ENCODE measurements around the gene SYT13. TPM values are rescaled to one million over a fixed set of nuclear protein-coding genes. Genes with fewer than 3 reads are reported as not detected.

SYT13 gene
- total RNA-seq, 1 donor from 2014 or later, result 1.4 TPM

DNA sequence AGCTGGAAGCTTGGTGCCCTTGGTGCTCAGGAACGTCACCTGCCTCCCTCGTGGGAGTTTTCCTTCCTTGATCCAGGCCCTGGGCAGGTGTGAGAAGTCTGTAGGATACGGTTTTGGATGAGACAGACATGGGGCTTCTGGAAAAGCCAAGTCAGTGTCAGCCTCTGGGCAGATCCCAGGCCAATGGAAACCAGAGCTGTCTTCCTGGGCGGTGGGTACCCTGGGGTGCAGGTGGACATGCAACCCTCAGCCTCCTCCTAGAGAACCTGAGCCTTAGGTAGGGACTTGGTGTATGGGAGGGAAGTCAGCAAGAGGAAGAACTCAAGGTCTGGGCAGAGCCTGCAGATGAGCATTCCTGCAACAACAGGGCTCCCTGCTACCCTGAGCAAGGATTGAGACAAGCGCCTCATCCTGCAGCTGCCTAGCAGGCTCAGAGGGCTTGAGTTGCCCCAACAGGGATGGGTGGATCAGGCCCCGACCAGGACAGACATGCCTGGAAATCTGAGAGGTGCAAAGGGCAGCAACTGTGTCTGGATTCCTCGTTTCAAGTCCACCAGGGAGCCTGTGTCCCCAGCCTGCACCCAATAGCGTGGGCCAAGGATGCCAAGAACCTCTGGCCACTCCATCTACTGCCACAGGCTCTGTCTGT, 37.6 kb upstream of the SYT13 start:
- Mint-ChIP-seq H3K9me3 (ENCODE audit: unreplicated experiment) (no peaks in the 10 kb centered on the region), H3K4me3 (ENCODE audit: unreplicated experiment) (no peak overlapping the region), H3K36me3 (ENCODE audit: low read depth, unreplicated experiment) (no peaks in the 10 kb centered on the region), H3K27me3 (ENCODE audit: unreplicated experiment) (peaks cover 3% of the 10 kb centered on the region), H3K4me1 (ENCODE audit: unreplicated experiment) (no peaks in the 10 kb centered on the region), H3K27ac (ENCODE audit: unreplicated experiment) (no peak overlapping the region)
- TF ChIP-seq CTCF (IDR thresholded peaks at IDR 0.05; ENCODE audit: unreplicated experiment), result no peak
- no peak for DNase-seq (ENCODE audit: low spot score)

- TF ChIP-seq CTCF (IDR thresholded peaks at IDR 0.05; ENCODE audit: unreplicated experiment), result no peak
- no peak overlapping the region for H3K4me3 Mint-ChIP-seq (ENCODE audit: unreplicated experiment)
- H3K27me3 Mint-ChIP-seq (ENCODE audit: unreplicated experiment), result peaks cover 3% of the 10 kb centered on the region
- DNase-seq (ENCODE audit: low spot score), result no peak
- no peaks in the 10 kb centered on the region for H3K9me3 Mint-ChIP-seq (ENCODE audit: unreplicated experiment)
- no peaks in the 10 kb centered on the region for H3K4me1 Mint-ChIP-seq (ENCODE audit: unreplicated experiment)
- no peak overlapping the region for H3K27ac Mint-ChIP-seq (ENCODE audit: unreplicated experiment)
- H3K36me3 Mint-ChIP-seq (ENCODE audit: low read depth, unreplicated experiment), result no peaks in the 10 kb centered on the region
Observed at GRCh38 chr11:45322891-45323600, 36.9 kb upstream of the SYT13 start.

DNA sequence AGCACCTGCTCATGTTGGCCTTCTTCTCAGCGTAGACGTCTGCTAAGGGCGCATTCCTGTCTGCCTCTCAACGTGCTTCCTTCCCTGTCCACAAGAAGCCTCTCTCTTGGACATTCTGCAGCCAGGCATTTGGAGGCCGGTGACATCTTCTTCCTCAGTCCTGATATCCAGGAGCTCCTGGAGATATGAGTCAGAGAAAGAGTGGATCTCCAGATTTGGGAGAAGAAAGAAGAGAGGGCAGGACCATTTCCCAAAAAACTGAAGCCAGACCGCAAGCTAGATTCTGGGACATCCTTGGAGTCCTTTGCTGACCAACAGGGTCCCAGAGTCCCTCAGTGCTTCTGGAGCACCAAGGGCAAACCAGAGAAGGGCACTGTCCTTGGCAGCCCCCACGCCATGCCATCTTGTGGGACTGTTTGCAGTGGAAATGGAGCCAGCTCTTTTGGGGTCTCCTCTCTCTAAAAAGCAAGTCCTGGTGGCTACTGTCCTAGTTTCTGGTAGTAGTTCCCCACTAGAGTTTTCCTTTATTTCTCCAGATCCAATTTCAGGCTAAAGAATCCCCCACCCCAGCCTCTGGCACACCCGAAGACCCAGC, 36.1 kb upstream of the SYT13 start:
- no peak overlapping the region for H3K27ac Mint-ChIP-seq (ENCODE audit: unreplicated experiment)
- no peaks in the 10 kb centered on the region for H3K36me3 Mint-ChIP-seq (ENCODE audit: low read depth, unreplicated experiment)
- no peak for TF ChIP-seq CTCF (IDR thresholded peaks at IDR 0.05; ENCODE audit: unreplicated experiment)
- no peaks in the 10 kb centered on the region for H3K9me3 Mint-ChIP-seq (ENCODE audit: unreplicated experiment)
- DNase-seq (ENCODE audit: low spot score), result no peak
- H3K27me3 Mint-ChIP-seq (ENCODE audit: unreplicated experiment), result peaks cover 3% of the 10 kb centered on the region
- no peak overlapping the region for H3K4me3 Mint-ChIP-seq (ENCODE audit: unreplicated experiment)
- H3K4me1 Mint-ChIP-seq (ENCODE audit: unreplicated experiment), result no peaks in the 10 kb centered on the region

DNA sequence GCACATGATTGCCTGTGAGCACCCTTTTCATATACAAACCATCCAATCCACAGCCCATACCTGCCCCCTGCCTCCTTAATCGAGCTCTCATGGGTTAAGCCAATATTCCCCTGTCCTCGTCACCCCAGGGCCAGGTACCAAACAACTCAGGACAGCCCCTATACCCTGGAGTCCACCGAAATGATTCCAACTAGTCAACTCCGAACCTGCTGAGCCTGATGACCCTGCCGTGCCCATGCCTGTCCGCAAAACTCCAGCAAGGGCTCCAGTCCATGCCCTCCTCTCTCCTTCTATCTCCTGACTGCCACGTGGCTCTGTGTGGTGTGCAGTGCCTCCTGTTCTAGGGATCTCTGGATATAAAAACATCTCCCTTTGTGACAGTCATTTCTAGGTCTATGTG, 35.5 kb upstream of the SYT13 start:
- H3K27me3 Mint-ChIP-seq (ENCODE audit: unreplicated experiment), result peaks cover 3% of the 10 kb centered on the region
- no peak for DNase-seq (ENCODE audit: low spot score)
- no peaks in the 10 kb centered on the region for H3K36me3 Mint-ChIP-seq (ENCODE audit: low read depth, unreplicated experiment)
- H3K9me3 Mint-ChIP-seq (ENCODE audit: unreplicated experiment), result no peaks in the 10 kb centered on the region
- no peaks in the 10 kb centered on the region for H3K4me1 Mint-ChIP-seq (ENCODE audit: unreplicated experiment)
- TF ChIP-seq CTCF (IDR thresholded peaks at IDR 0.05; ENCODE audit: unreplicated experiment), result no peak
- no peak overlapping the region for H3K27ac Mint-ChIP-seq (ENCODE audit: unreplicated experiment)
- no peak overlapping the region for H3K4me3 Mint-ChIP-seq (ENCODE audit: unreplicated experiment)
